Heart left ventricle (tissue), 16 donors: ENCODE measurements around the gene C2CD4C. TPM values are rescaled to one million over a fixed set of nuclear protein-coding genes. Genes with fewer than 3 reads are reported as not detected.
"Not testable (repeated sequence)": the region's sequence is repeated elsewhere in the genome, so short reads cannot be mapped to it uniquely, and the experiment has no call there.

ENCODE experiments used
- ATAC-seq, 4 donors: fragments of 200-7000 bp; cut with Tn5 transposase; one replicate each; pipeline ENCODE4 v1.9.1; 2020 to 2022; ENCODE audit warnings: moderate library complexity in 4 of 4, mild to moderate bottlenecking in 3 of 4, moderate number of reproducible peaks in 1 of 4
- DNase-seq, 5 donors: peaks; one replicate each; pipeline ENCODE4 v3.0.0-alpha.2; 2020
- H3K27ac ChIP-seq, 12 donors: fragments of 200-600 bp; sonication (generic) in 4 of 12; one replicate each; pipeline versions ENCODE4 v1.5.0 to v1.8.0; 2016 to 2022; ENCODE audit warnings: mild to moderate bottlenecking in 2 of 12
- H3K27me3 ChIP-seq, 9 donors: fragments of 200-600 bp; sonication (generic) in 2 of 9; one replicate each; pipeline versions ENCODE4 v1.5.1 to v1.8.0; 2016 to 2022; ENCODE audit warnings: mild to moderate bottlenecking in 3 of 9
- H3K36me3 ChIP-seq, 9 donors: fragments of 200-600 bp; sonication (generic) in 2 of 9; one replicate each; pipeline versions ENCODE4 v1.5.0 to v1.8.0; 2018 to 2022; ENCODE audit warnings: mild to moderate bottlenecking in 2 of 9
- H3K4me1 ChIP-seq, 12 donors: fragments of 200-600 bp; sonication (generic) in 4 of 12; one replicate each; pipeline versions ENCODE4 v1.5.0 to v1.8.0; 2016 to 2022; ENCODE audit warnings: mild to moderate bottlenecking in 3 of 12
- H3K4me3 ChIP-seq, 12 donors: fragments of 200-600 bp; sonication (generic) in 4 of 12; one replicate each; pipeline versions ENCODE4 v1.5.0 to v1.8.0; 2017 to 2022; ENCODE audit warnings: mild to moderate bottlenecking in 9 of 12, moderate library complexity in 4 of 12
- H3K9me3 ChIP-seq, 12 donors: fragments of 200-600 bp; sonication (generic) in 4 of 12; one replicate each; pipeline versions ENCODE4 v1.5.0 to v1.8.0; 2016 to 2022; ENCODE audit warnings: mild to moderate bottlenecking in 1 of 12
- CTCF ChIP-seq, 12 donors: fragments of 200-600 bp; sonication (generic) in 4 of 12; IDR thresholded peaks; one replicate each; pipeline versions ENCODE4 v1.5.0 to v1.8.0; 2018 to 2022; ENCODE audit warnings: antibody characterized with exemption in 12 of 12, mild to moderate bottlenecking in 5 of 12
- POLR2A ChIP-seq, 2 donors: fragments of 450-650 bp; IDR thresholded peaks; one replicate each; pipeline ENCODE4 v1.6.1; 2017; ENCODE audit warnings: antibody characterized with exemption in 2 of 2, mild to moderate bottlenecking in 2 of 2, moderate library complexity in 2 of 2
- WGBS, 4 donors: extraction: QIAGEN DNeasy Blood & Tissue Kit in 2 of 4; methylation state at CpG; one replicate each; pipeline versions ENCODE4 v1.1.5 to v1.1.7; 2013 to 2018; 5-methylcytosine and 5-hydroxymethylcytosine counted together
- intact Hi-C, 10 donors: fragments of 100-400 bp; cut with DNase I; formaldehyde crosslinking; loops; one replicate each; pipeline versions ENCODE4 v1.11.1 to v1.14.2; 2022
- polyA plus RNA-seq, 2 donors: library from polyadenylated mRNA; stranded (reverse); fragments of 200-250 nt; gene quantifications; one replicate each; pipeline ENCODE4 v1.2.3, GENCODE V29; 2013
- total RNA-seq, 9 donors: library from RNA; depleted of rRNA in 2 of 9; stranded (reverse); fragments of >200 nt in 2 of 9; fragmentation: NEBNext Ultra II Directional in 3 of 9; extraction: Animal tissue kit (Norgen Biotek cat#: 25700) in 3 of 9; gene quantifications; one replicate each; pipeline versions ENCODE4 v1.1.0 to v1.2.4, GENCODE V29; 2016 to 2023
- donor health status: ischemic (EF 13 %, LVEDD 7.1; RV severe dilation, severe dysfunction).
- donor health status: healthy with polysubstance abuse.
- donor health status: DM: no; HTN: yes; CAD: no.
- donor health status: DM: no; HTN: no; CAD: no.
- donor health status: ischemic (EF 25% LVEDD 6.9; RV normal size, moderate dysfunction).
- donor health status: ischemic (EF 25% LVEDD 5.7; RV mildly dilated, moderate dysfunction).
- donor health status: healthy.
- donor health status: DM: yes; HTN: yes; CAD: no.
- donor health status: ischemic (EF 35%, LVEDD 5.7; RV mildly dilated, moderate dysfunction).
- donor health status: nonischemic (EF 11% LVEDD 7.7; RV severe dilation, severe dysfunction).
- donor health status: DM: yes; HTN: yes; CAD: no.
- donor health status: PGD.
- donor health status: ischemic (EF 29% LVEDD 5.4; RV normal size, mild dysfunction).
- donor health status: nonischemic (EF 23%, LVEDD 6.1; RV moderate dilation, normal function).

The C2CD4C gene
- total and polyA plus RNA-seq, 11 donors, result 0.12 to 2.2 (median 1.3) TPM

GRCh38 chr19:398719-399118 lies 10.2 kb downstream of the C2CD4C start:
- no peak overlapping the region for H3K27ac ChIP-seq
- no peaks in the 10 kb centered on the region for H3K36me3 ChIP-seq
- no peak overlapping the region for H3K4me3 ChIP-seq
- no peak for TF ChIP-seq CTCF (IDR thresholded peaks at IDR 0.05)
- no peak for TF ChIP-seq POLR2A (IDR thresholded peaks at IDR 0.05)
- 82 to 86% (median 83%) methylated on average over 17 of the region's 17 CpGs for WGBS, 4 donors
- DNase-seq, result peak in 1 of 5 donors; percentile 15
- H3K27me3 ChIP-seq, result peaks cover 0 to 27% (median 9%) of the 10 kb centered on the region in 9 donors
- no peaks in the 10 kb centered on the region for H3K9me3 ChIP-seq
- intact Hi-C loops, result loop anchor here in 2 of 10 donors (10.0 kb wide), 2 partner anchors 76 to 86 kb away; a partner anchor contains a TSS
- H3K4me1 ChIP-seq, result no peaks in the 10 kb centered on the region
- ATAC-seq, result no peak

- TF ChIP-seq POLR2A (IDR thresholded peaks at IDR 0.05) (no peak), CTCF (IDR thresholded peaks at IDR 0.05) (no peak)
- Histone ChIP-seq H3K4me3 (no peak overlapping the region), H3K36me3 (no peaks in the 10 kb centered on the region), H3K9me3 (no peaks in the 10 kb centered on the region), H3K4me1 (no peaks in the 10 kb centered on the region), H3K27me3 (peaks cover 0 to 21% (median 4%) of the 10 kb centered on the region in 9 donors), H3K27ac (no peak overlapping the region)
- intact Hi-C loops, result loop anchor here in 2 of 10 donors (10.0 kb wide), 2 partner anchors 77 to 87 kb away; a partner anchor contains a TSS
- WGBS, 4 donors, result 89 to 92% (median 90%) methylated on average over 30 to 31 of the region's 31 CpGs
- ATAC-seq, result no peak
- peak in 1 of 5 donors; percentile 9 for DNase-seq
Measured at GRCh38 chr19:397941-398706, 10.8 kb downstream of the C2CD4C start.

DNA sequence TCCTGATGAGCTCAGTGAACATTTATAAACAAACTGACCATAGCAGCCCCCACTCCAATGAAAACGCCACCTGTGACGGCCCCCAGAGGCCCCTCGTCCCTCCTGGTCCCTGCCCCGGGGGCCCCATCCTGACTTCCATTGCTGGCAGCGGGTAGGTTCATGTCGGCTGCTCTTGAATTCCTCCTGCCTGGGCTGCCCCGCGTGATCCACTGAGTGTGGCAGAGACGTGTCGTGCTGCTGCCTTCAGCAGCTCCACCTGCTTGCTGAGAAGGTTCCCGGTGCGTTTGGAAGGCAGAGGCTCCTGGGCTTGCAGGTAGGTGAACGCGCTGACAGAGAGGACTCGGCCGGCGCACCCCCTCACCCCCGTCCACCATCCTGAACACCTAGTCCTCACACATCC lies 11.6 kb downstream of the C2CD4C start:
- H3K4me1 ChIP-seq, result no peaks in the 10 kb centered on the region
- peak in 1 of 5 donors; percentile 9 for DNase-seq
- H3K36me3 ChIP-seq, result no peaks in the 10 kb centered on the region
- H3K9me3 ChIP-seq, result no peaks in the 10 kb centered on the region
- no peak overlapping the region for H3K27ac ChIP-seq
- H3K27me3 ChIP-seq, result peaks cover 0 to 13% (median 4%) of the 10 kb centered on the region in 9 donors
- no peak for ATAC-seq
- H3K4me3 ChIP-seq, result no peak overlapping the region
- WGBS, 4 donors, result 56 to 77% (median 71%) methylated on average over 11 to 18 of the region's 18 CpGs
- intact Hi-C loops, result loop anchor here in 2 of 10 donors (10.0 kb wide), 2 partner anchors 77 to 87 kb away; a partner anchor contains a TSS
- TF ChIP-seq CTCF (IDR thresholded peaks at IDR 0.05) (no peak), POLR2A (IDR thresholded peaks at IDR 0.05) (no peak)

- intact Hi-C loops, result loop anchor here in 2 of 10 donors (10.0 kb wide), 2 partner anchors 79 to 89 kb away; a partner anchor contains a TSS
- no peaks in the 10 kb centered on the region for H3K9me3 ChIP-seq
- WGBS, 4 donors, result 79 to 90% (median 85%) methylated on average over 5 of the region's 5 CpGs
- no peaks in the 10 kb centered on the region for H3K27me3 ChIP-seq
- TF ChIP-seq POLR2A (IDR thresholded peaks at IDR 0.05), result no peak
- ATAC-seq, result no peak
- no peak for DNase-seq
- no peak overlapping the region for H3K4me3 ChIP-seq
- H3K36me3 ChIP-seq, result no peaks in the 10 kb centered on the region
- no peaks in the 10 kb centered on the region for H3K4me1 ChIP-seq
- H3K27ac ChIP-seq, result no peak overlapping the region
Measured at GRCh38 chr19:395467-395866, 13.5 kb downstream of the C2CD4C start.

GRCh38 chr19:394857-395256 lies 14.1 kb downstream of the C2CD4C start:
- DNase-seq, H3K4me3 ChIP-seq, ATAC-seq, H3K4me1 ChIP-seq, H3K36me3 ChIP-seq, H3K27ac ChIP-seq, H3K9me3 ChIP-seq, H3K27me3 ChIP-seq: not testable (repeated sequence)
- intact Hi-C loops, result loop anchor here in 2 of 10 donors (10.0 kb wide), 2 partner anchors 80 to 90 kb away; a partner anchor contains a TSS
- WGBS, 4 donors, result 94 to 97% (median 96%) methylated on average over 1 of the region's 1 CpG

DNA sequence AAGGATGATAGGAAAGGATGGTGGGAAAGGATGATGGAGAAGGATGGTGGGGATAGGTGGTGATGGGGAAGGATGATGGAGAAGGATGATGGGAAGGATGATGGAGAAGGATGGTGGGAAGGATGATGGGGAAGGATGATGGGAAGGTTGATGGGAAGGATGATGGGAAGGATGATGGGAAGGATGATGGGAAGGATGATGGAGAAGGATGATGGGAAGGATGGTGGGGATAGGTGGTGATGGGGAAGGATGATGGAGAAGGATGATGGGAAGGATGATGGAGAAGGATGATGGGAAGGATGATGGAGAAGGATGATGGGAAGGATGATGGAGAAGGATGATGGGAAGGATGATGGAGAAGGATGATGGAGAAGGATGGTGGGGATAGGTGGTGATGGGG lies 15.4 kb downstream of the C2CD4C start:
- H3K36me3 ChIP-seq, ATAC-seq, DNase-seq, H3K27ac ChIP-seq, H3K4me3 ChIP-seq, H3K4me1 ChIP-seq, H3K9me3 ChIP-seq: not testable (repeated sequence)
- peaks cover 0 to 19% (median 0%) of the 10 kb centered on the region in 9 donors for H3K27me3 ChIP-seq
- intact Hi-C loops, result loop anchor here in 2 of 10 donors (10.0 kb wide), 2 partner anchors 81 to 91 kb away; a partner anchor contains a TSS
